HG02763 (cell line): ENCODE data around the gene TM4SF18.

ENCODE experiments used
- ATAC-seq: cut with Tn5 transposase; IDR thresholded peaks from one replicate; pipeline ENCODE4 v1.9.1; 2021; ENCODE audit warnings: mild to moderate bottlenecking, moderate library complexity; ENCODE audit not compliant: unreplicated experiment

The TM4SF18 gene

DNA sequence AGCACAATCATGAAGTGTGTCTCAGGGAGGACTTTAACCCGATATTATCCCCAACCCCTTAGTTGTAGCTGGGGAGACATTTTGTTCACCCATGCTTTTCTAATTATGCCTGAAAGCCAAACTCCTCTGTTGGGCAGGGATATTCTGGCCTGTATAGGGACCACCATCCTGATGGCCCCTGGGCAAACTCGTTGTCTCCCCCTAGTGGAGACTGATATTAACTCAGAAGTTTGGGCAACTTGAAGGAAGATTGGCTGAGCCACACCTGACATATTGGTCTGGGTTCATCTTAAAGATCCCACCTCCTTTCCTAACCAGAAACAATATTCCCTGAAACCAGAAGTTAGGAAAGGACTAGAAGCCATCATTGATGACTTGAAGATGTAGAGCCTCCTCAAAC is 42.3 kb downstream of the TM4SF18 start:
- ATAC-seq, result no peak

DNA sequence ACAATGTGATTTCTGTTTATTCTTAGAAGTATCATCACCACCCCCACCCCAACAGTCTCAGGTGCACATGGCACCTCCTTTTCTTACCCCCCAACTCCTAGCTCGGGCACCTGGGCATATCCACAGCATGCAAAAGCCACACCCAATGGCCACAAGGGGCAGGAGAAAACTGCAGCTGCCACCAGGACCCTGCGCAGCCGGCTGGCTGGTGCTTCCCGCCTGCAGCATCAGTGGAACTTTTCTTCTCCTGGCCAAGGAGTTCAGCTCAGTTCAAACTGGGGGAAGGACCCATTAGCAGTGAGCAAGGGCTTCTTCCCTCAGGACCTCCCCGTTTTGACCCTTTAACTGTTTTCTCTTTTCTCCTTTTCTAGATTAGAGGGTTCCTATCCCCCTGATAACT is 44.8 kb downstream of the TM4SF18 start:
- no peak for ATAC-seq

DNA sequence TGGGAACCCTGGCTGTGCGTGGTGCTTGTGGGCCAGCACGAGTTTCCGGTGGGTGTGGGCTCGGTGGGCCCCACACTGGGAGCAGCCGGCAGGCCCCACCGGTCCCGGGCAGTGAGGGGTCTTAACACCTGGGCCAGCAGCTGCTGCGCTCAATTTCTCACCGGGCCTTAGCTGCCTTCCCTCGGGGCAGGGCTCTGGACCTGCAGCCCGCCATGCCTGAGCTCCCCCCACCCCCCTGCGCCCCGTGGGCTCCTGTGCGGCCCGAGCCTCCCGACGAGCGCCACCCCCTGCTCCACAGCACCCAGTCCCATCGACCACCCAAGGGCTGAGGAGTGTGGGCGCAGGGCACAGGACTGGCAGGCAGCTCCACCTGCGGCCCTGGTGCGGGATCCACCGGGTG is 49.4 kb downstream of the TM4SF18 start:
- ATAC-seq, result no peak

DNA sequence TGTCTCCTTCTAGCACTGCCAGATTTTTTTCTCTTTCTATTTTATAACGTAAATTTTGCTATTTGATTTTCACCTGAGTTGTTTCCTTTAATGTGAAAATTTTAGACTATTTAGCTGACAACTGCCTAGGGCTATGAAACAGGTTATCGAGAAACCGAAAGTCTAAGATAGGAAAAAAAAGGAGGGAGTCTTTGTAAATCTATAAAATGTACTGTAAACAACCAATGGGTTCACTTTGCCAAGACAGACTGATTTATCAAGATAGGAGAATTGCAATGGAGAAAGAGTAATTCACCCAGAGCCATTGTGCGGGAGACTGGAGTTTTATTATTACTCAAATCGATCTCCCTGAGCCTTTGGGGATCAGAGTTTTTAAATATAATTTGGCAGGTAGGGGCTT is 50.0 kb downstream of the TM4SF18 start:
- ATAC-seq, result no peak

DNA sequence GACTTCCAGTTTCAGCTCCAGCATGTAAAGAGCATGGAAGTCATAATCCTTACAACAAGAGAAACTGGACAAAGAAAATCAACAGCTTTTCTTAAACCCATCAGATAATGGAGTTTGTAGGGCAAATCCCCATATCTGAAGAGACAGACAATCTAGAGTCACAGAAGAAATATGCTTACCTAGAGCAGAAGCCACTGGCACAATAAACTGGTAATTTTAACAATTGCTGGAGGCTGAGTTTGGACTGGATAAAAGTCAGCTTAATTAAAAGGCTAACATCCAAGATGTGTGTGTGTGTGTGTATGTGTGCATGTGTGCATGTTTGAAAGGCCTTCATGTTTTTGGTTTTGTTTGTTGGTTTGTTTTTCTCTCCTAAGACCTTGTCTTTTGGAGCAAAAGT is 50.6 kb downstream of the TM4SF18 start:
- ATAC-seq, result no peak

DNA sequence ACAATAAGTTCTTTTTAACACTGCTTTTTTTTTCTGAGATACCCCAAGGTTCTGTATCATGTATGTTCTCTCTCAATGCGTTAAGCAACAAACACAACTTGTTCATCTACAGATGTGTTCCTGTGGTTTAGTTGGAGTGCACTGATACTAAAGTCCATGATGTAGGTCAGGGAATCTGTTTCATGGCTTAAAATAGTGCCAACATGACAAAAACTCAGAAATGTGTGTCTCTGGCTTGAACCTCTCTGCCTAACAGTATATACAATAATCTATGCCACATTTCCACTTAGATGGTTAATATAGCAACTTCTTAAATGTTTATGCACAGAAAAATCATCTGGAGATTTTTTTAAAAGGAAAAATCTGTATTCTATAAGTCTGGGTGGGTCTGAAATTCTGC is 51.1 kb downstream of the TM4SF18 start:
- ATAC-seq, result no peak

DNA sequence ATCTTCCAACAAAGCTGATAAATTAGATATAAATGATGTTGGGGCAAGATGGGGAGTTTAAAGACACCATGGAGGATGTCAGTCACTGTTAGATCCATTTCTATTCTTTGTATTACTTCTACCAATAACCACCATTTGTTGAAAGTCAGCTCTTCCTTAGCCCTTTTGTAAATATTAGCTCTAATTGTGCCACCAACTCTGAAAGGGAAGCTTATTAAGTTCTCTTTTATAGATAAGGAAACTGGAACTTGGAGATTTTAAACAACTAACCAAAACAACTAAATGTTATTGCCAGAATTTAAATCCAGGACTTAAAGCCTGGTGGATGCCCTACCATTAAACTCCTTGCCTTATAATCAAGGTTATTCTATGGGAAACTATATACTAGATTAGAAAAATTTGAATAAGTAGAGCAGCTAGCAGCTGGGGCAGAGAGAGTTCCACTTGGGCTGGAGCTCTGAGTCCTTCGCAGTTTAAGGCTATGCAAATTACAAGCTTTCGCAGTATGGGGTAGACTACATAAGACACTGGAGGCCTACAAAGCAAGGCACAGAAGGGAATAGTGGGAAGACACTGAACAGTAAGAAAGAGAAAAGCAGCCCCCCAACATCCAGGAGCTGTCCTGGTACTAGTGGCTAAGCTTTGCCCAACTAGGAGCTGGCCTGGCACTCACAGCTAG is 52.6 kb downstream of the TM4SF18 start:
- ATAC-seq, result peak; percentile 74

DNA sequence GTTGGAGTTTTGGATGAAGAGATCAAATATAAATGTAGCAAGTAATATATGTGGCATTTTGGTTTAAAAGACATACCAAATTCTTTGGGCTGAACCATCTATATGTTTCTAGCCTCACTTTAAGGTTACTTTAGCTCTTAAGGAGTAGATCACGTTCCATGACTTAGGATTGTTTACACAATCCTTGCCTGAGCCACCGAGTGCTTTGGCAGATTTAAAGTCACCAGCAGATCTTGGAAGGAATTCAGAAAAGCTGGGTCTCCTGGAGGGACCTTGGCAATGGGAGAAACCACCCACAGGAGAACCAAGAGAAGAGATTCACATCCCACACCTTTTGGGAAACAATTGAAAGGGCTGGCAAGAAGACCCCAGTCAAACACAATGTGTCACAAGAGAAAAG is 54.5 kb downstream of the TM4SF18 start:
- no peak for ATAC-seq

DNA sequence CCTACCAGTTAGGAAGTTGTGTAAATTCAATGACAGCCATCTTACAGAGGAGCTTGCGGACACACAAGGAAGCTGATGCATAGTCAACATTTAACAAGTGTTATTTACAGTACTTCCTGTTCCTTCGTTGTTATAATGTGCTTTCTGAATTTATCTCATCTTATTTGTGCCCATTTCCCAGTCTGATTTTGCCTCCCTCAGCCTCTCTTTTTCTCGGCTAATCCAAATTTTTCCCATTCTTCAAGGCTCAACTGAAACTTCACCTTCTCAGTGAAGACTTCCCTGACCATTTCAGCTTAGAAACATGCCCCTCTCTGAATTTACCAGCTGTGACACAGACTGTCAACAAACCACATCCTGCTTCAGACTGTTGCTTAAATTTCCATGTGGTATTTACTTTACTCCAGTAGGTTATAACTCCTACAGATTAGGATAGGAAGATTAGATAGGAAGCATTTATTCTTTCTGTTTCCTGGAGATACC is 56.1 kb downstream of the TM4SF18 start:
- ATAC-seq, result peak; percentile 64

DNA sequence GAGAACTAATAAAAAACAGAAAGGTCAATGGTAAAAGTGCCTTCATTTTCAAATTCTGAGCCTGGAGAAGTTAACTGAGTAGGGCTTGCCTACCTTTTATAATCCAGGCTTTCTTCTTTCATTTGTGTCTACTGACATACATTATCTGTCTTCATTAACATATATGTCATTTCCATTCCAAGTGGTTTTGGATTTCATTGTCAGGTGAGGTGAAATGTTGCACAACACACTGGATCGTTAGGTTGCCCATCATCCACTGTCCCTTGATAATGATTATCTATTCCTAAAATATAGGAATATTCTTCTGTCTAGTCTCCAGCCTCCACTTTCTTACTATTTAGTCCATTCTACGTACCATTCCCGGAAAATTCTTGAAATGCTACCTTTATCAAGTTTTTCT is 56.8 kb downstream of the TM4SF18 start:
- ATAC-seq, result no peak

DNA sequence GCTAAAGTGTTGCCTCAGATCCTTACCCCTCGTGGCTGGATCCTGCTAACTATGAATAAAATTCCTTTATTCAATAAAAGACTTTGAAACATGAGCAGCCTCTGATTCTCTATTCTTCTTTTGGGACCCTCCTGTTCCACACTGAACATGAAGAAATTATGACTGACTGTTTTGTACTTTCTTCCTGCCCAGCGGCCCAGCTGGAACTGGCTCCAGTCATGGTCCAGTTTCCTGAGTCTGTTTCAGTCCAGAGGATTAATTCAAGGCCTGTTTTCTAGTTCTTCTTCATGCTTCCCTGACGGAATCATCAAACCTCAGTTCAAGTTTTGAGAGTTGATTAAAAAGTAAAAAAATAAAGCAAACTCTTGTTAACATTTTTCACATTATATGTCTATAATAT is 59.2 kb downstream of the TM4SF18 start:
- no peak for ATAC-seq

DNA sequence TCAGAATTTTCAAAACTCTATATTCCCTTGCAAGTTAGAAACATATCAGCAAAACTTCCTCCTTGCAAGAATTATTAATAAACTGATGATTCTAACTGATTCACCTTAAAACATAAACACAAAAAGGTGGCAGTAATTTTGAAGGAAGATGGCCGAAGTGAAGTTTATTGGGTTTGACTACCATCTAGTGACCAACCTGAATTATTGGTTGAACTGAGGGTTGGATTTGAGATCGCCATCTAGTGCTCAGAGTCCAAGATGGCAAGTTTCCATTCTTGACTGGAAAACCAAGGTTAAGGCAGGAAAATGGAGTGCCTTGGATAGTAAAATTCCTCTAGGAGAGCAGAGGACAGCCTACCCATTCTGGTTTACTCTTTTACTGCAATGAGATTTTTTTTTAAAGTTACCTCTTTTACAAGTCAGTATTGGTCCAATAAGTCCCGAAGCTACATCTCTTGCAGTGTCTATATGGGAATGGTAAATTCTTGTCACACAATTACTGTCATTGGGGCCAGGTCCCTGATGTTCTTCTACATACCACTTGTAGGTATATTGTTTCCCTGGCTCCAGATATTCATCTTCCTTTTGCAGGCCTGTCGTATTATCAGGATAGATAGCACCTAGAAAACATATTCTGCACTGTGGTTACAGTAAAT is 60.2 kb downstream of the TM4SF18 start:
- ATAC-seq, result peak; percentile 68

DNA sequence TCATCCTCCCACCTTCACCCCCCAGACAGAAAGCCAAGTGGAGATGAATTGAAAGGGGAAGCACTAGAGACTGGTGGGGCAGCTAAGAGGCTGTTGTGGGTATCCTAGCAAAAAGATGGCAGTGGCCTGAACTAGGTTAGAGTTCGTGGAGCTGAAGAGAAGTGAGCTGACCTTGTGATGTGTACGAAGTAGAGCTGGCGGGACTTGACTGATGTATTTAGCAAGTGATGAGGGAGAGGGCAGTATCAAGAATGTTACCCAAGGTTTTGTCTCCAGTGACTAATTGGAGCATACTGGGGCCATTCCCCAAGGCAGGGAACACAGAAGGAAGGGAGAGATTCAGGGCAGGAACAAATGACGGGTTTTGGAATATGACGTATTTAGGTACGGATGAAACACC is 61.8 kb downstream of the TM4SF18 start:
- no peak for ATAC-seq

DNA sequence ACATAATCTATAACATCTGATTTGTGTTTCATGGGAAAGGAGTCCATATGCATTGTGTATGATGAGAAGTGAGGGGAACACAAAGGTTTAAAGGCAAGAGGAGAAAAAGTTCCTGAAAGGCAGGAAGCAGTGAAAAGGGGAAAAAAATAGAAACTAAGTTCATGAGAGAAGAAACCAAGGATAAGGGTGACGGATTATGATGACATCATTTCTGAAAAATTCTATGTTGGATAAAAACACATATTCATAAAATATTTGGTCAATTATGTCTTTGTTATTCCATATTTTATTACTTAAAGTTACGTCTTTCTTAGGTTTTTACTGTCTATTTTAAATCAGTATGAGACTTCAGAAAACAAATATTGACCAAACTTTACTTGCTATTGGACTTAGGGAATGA is 63.3 kb downstream of the TM4SF18 start:
- ATAC-seq, result no peak

DNA sequence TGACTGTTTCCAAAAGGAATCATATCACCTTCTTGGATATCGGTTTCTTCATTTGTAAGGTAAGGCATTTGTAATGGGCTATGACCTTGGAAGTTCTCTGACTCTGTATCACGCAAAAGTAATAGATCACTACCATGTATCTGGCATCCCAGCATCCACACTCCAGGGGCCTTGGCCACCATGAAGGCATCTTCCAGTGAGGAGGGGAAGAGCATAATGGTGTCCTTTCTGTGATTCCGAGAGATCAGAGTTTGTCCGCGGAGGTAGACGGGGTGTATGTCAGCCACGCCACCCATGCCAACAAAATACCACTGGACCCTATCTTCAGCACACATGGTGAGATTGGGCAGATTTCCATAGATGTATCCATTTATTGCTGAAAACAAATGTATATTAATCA is 63.7 kb downstream of the TM4SF18 start:
- no peak for ATAC-seq
